GM19324 (cell line): ENCODE measurements around the gene PLA2G15.

Experiments
- ATAC-seq: cut with Tn5 transposase; IDR thresholded peaks from one replicate; pipeline ENCODE4 v1.9.1; 2021; ENCODE audit warnings: mild to moderate bottlenecking, moderate library complexity; ENCODE audit not compliant: unreplicated experiment, low FRiP score

Gene PLA2G15, protein sequence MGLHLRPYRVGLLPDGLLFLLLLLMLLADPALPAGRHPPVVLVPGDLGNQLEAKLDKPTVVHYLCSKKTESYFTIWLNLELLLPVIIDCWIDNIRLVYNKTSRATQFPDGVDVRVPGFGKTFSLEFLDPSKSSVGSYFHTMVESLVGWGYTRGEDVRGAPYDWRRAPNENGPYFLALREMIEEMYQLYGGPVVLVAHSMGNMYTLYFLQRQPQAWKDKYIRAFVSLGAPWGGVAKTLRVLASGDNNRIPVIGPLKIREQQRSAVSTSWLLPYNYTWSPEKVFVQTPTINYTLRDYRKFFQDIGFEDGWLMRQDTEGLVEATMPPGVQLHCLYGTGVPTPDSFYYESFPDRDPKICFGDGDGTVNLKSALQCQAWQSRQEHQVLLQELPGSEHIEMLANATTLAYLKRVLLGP

DNA sequence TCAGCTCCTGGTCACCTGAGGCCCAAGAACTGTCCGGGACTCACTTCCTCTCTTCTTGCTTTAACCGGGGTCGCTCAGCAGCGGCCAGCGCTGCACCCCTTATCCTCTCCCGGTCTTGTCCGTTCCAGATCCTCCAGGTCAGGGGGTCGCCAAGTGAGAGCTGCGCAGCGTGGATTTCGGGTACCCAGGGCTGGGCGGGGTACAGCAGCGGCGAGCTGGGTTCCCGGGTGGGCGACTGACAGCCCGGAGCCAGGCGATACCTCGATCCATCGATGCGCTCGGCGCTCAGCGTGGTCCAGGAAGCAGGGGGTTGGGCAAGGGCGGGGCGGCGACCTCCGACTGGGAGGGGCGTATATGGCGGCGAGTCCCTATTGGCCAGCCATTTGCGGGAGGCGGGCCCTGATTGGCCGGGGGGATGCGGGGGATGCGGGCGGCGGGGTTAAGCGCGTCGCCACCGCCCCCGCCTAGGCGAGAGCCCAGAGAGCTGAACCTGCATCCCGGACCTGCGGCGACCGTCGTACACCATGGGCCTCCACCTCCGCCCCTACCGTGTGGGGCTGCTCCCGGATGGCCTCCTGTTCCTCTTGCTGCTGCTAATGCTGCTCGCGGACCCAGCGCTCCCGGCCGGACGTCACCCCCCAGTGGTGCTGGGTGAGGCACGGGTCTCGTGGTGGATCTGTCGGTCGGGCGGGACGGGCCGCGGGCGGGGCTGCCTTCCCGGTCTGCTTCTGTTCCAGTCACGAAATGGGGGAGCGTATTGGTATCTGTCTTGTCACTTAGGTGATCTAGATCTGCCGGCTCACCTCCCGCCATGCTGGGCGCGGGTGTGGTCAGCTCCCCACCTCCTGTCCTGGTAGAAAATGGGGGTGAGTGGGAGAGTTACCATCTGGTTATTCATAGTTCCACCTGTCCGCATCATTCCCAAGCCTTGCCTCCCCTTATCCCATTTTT is at the start of gene PLA2G15:
TSS of gene PLA2G15 (plus strand) at position 471 of the 951 bp plus-strand sequence. CDS start at position 525, 54 bp downstream.
- ATAC-seq, result peak; percentile 93

DNA sequence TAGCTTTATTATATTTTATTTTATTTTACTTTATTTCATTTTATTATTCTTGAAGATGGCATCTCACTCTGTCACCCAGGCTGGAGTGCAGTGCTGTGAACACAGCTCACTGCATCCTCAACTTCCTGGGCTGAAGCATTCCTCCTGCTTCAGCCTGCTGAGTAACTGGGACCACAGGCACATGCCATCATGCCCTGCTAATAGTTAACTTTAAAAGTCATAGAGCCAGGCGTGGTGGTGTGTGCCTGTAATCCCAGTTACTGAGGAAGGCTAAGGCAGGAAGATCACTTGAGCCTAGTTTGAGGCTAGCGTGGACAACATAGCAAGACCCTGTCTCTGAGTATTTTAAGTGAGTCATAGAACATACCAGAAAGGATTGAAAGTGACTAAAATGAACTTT is 47.9 kb upstream of the PLA2G15 start:
- no peak for ATAC-seq

DNA sequence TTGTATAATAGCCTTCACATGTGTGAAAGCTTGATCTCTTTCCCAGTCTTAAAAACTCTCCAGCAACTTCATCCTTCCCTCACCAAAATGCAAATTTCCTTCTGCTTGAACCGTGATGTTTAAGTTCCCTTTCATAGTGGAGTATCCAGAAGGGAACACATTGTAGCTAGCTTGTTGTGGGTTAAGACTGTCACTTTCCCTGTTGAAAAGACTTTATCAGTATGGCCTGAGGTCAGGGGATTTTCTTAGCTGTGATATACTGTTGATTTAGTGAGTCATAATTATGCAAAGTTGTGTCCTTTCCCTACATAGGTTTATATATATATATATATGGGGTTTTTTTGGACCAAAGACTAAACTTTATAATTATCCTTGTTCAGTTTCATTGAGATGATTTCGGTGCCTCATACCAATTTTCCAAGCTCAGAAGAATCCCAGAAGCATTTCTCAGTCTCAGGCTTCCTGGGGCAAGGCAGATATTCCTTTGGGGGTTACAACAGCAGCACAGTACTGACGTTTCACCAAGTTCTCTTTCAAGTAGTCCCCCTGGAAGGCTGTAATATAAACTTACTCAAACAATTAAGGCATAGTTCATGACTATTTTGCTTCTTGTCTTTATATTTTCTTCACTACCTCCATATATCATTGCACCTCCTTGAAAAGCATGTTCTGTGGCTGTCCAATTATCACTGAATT is 44.9 kb upstream of the PLA2G15 start:
- no peak for ATAC-seq

DNA sequence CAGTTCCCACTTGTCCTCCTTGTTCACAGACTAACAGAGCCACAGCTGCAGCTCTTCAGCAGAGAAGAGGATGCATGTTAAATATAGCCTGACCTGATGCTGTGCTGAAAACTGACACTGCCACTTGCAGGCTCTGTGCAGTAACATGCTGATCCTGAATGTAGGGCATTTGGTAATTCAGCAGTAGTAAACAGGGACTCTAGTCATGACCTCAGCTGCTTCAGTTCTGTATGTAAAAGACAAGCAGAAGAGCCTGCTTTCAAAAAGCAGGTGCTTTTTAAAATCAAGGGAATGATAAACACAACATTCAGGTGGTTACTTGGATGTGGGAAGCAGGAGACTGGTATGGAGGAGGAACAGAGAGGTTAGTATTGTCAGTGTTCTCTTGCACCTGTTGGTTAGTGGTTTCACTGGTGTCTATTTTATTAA is 43.1 kb upstream of the PLA2G15 start:
- no peak for ATAC-seq

DNA sequence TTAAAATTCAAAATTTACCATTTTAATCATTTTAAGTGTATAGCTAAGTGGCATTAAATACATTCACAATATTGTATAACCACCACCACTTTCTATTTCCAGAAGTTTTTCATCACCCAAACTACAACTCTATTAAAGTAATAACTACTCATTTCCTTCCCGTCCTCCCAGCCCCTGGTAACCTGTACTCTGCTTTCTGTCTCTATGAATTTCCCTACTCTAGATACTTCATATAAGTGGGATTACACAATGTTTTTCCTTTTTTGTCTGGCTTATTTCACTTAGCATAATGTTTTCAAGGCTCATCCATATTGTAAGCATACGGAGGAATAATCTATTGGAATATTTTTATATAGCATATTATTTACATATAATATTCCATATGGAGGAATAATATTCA is 38.9 kb upstream of the PLA2G15 start:
- no peak for ATAC-seq

DNA sequence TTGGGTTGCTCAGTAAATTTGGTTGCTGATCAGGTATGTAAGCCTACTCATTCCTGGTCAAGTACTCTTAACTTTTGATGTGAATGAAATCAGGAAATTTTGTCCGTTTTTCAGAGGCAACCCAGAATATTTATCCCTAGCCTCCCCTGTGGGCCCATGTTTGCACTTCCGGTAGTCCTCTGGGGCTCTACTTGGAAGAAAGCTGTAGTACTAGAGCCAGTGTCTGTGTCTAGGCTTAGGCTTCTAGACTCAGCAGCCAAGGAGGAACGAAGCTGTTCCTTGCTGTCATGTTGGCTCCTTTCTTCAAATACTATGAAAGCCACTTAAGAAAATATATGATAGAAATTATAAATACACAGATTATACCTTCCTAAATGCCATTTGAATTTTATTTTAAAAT is 30.4 kb upstream of the PLA2G15 start:
- ATAC-seq, result no peak

DNA sequence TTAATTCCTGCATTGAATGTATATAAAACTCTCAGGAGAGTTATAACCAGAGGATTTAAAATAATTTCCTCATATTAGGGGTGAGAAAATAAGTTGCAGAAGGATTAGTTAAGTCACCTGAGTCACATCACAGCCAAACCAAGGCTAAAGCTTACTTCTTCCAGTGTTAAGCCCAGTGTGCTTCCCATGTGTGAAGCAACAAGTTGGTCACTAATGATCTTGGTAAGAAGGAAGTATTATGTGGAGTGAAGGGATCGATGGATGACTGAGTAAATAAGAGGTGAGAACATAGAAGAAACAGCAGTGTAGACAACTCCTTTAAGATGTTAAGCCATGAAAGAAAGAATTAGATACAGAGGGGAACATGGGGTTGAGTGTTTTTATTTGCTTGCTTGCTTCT is 29.9 kb upstream of the PLA2G15 start:
- ATAC-seq, result no peak

DNA sequence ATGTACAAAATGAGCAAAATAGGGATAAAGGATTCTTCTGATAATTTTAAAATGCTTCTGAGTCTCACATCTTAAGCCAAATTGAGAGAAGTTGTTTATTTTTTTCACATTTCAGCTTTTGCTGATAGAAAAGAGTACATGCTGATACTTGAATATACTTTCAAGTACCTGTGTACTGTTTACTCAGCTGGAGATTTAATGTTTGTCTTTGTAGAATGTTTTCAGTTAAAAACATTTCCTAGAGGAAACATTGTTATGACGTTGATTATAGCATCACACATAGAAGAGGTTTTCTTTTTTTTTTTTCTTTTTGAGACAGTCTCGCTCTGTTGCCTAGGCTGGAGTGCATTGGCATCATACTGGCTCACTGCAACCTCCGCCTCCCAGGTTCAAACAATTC is 28.9 kb upstream of the PLA2G15 start:
- no peak for ATAC-seq

DNA sequence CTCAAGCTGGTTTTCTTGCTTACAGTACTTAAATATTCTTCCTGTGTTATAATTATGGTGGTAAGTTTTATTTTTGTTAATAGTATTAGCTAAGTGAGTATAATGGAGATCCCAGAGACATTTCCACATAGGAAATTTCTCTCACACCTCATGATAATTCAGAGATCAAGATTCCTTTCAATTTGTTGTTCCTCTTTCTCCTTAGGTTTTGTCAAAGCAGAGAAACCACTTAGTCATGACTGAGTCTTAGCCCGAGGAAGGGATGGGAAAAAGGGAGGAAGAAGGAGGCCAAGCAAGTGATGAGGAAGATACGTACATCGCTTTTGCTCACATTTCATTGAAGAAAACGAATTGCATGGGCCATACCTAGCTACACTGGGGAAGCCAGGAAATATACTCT is 27.7 kb upstream of the PLA2G15 start:
- ATAC-seq, result no peak

DNA sequence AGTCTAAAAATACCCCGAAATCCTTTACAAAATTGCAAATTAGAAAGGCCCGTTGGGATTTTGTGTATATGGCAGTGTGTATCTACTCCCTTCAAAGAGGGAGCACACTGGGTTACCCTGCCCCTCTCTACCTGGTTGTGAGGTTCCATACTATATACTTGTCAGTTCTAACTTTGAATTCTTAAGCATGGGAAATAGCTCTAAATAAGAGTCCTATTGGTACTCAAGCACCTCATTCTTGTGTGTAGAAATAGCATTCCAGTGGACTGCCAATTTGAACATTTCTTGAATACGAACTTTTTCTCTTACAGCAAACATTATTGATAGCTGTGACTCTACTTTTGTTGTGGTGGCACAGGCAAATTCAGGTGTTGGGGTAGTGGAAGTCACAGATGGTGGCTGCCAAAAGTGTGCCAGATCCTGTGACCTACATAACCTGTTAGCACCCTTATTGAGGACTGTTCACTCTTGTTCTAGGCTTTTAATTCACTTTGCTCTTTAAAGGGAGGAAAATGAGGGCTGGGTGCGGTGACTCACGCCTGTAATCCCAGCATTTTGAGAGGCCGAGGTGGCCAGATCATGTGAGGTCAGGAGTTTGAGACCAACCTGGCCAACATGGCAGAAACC is 25.3 kb upstream of the PLA2G15 start:
- no peak for ATAC-seq

DNA sequence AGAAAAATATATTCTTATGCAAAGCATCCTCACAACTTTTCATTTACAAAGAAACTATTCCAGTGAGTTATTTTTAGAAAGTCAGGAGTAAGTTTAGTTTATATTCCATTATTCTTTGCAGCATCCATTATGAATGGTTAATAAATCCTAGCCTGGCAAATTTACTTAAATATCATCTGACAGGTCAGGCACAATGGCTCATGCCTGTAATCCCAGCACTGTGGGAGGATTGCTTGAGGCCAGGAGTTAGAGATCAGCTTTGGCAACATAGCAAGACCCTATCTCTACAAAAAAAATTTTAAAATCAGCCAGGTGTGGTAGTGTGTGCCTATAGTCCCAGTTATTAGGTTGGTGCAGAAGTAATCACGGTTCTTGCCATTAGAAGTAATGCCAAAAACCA is 22.1 kb upstream of the PLA2G15 start:
- ATAC-seq, result no peak

DNA sequence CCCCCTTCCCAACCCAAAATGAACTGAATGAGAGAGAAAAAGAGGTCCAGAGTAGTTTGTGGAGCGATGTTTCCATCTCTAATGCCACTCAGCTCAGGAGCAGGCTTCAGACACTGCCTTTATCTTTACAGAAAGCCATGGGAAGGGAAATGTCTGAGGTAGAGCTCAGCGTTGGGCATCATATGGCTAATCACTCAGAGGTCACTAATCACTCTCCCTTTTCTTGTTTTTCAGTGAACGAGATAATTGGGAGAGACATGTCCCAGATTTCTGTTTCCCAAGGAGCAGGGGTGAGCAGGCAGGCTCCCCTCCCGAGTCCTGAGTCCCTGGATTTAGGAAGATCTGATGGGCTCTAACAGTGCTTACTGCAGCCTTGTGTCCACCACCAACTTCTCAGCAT is 19.1 kb upstream of the PLA2G15 start:
- no peak for ATAC-seq

DNA sequence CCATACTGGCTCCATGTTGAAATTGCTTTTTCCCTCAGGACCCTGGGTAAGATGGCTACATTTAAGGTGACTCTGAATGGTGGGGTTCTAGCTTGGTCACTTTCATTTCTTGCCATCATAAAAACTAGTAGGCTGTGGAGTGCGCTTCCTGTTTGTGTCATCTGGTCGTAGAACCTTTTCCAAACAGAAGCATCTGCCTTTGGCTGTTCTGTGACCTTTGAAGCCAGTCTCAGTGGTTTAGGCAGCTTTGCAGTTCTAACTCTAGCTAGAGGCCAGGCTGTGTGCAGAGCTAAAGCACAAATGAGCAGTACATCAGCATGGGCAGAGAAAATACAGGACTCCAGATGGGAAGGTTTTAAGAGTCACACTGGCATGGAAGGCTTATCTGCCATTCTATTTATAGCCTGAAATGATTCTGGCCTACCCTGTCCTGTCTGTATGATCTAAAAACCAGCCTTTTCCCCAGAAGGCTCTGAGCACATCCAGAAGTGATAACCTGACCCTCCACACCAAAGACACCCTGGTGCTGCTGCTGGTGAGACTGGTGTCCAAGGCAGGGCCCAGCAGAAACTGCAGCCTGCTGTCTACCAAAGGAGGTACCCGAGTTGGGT is 17.9 kb upstream of the PLA2G15 start:
- ATAC-seq, result no peak

DNA sequence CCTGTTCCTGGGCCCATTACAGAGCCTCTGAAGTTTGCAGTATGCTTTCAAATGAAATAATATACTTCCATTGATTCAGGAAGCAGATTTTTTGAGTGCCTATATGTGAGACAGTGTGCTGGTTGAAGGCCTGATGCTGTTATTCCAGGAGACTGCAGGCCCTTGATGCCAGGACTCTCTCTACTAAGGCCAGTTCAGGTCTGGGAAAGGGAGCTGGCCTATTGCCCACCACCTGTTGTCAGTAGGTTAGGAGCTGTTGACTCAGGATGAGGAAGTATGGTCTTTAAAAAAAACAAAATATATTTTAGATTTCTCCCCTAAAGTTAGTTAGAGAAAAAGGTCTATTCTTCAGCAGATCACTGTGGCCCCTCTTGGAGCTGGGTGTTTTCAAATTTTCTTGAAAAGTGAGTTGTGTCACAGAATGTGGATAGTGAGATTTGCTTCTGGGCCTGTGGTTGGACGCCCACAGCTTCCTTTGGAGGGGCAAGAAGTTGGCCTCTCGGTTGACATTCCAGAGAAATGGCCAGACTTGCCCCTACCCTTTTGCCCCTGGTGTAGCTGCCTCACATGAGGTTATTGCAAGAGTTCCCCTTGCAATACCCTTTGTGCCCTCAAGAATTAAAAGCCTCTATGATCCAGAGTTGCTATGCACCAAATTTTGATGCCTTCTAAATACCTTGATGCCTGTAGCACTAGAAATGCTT is 17.2 kb upstream of the PLA2G15 start:
- no peak for ATAC-seq

DNA sequence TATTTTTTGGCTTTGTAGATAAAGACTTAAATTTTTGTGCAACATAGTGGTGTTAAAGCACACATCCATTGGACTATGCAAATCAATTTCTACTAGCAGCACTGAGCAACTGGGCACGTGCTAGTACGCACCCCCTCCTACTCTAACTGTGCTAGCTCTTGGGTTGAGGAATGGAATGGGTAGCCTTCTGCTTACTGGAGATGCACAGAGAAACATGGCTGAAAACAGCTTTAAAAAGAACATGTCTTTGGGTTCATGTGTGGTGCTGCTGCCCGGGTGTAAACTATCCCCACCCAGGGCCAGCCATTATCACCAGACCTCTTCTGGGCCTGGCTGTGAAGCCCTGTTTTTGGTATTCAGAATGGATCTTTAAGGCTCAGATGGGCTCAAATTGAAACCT is 16.5 kb upstream of the PLA2G15 start:
- ATAC-seq, result no peak

DNA sequence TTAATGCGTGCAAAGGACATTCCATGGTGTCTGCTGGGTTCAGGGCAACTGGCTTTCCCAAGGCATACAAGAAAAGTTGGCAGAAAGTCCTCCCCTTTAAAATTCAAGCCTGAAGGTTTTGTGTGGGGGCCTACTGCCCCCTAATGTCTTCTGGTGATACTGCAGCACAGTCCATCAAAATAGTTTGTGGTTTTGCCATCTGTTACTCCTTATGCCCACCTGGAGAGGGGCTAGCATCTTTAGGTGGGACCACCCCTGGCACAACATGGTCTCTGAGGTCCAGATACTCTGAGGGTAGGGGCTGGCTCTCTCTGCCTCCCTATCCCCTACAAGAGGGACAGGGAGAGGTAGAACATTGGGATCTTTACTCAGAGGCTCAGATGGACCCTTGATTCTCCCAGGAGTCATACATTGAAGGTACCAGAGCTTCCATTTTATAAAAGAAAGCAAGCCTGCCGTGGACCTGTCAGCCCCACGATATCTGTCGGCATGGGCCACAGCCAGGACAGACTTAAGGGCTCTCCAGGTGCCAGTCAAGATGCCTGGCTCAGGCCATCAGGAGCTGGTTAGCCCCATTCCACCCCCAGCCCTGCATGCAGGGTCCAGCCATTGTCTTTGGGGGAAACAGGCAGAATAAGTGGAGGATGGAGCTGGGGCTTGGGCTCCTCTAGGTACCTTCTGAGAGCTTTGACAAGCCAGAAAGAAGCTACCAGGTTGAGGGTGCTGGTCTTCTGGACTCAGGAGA is 15.6 kb upstream of the PLA2G15 start:
- ATAC-seq, result no peak

DNA sequence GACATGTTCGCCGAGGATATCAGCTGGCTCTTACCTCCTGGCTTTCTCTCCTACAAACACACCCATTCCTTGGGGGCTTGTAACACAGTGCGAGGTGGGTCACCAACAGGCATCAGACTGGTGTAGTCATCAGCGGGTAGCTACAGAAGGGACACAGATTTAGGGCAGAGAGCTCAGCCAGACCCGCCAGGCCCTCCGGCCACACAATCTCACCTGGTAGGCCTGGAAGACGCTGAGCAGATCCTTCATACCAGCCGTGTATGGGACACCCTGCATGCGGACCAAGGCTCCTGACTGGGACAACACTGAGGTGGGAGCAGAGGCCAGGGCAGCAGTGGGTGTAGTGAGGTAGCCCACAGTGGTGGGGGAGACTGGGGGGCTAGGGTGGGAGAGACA is 15.0 kb upstream of the PLA2G15 start:
- ATAC-seq, result no peak

DNA sequence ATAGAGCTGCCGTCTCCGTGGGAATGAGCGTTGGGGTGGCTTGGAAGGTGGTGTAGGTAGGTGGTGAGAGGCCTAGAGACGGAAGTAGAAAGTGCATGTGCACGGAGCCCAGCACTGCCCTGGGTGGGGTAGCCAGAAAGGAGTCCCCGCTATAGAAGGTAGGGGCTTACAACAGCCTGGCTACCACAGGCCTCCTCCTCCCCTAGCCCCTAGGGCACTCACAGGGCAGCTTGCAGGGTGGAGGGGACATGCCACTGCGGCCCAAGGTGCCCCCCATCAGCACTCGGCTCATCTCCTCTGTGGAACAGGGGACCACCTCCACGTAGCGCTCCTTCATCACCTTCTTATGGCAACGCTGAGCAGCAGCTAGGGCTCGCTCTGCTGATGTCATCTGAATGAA is 14.2 kb upstream of the PLA2G15 start:
- no peak for ATAC-seq
